Measurements from ENCODE around the gene BMP6. TPM values are rescaled to one million over a fixed set of nuclear protein-coding genes. Genes with fewer than 3 reads are reported as not detected.

Gene BMP6
- total RNA-seq, 1 donor from 2014 or later: 0.44 TPM

Other genes starting within 250 kb of the BMP6 start
- gene DSP, start 184.4 kb upstream of the BMP6 start, total RNA-seq: 9.4 and 9.5 TPM in 2 replicates
- gene SNRNP48, start 135.9 kb upstream of the BMP6 start, total RNA-seq: 22.5 and 23.2 TPM in 2 replicates
- 101 and 104 TPM in 2 replicates for gene TXNDC5, start 184.7 kb downstream of the BMP6 start, total RNA-seq